AG04450 (cell line): Measurements from ENCODE around the gene CCBE1. TPM values are rescaled to one million over a fixed set of nuclear protein-coding genes. Genes with fewer than 3 reads are reported as not detected.

Source experiments
- CTCF ChIA-PET: fragments of 300-600, 350-600 bp; formaldehyde crosslinking; extraction: SDS; loops from one replicate; lab custom pipeline; 2022; ENCODE audit warnings: antibody characterized with exemption, inconsistent platforms; lab: Charles Lee
- POLR2A ChIA-PET: fragments of 350-600 bp; formaldehyde crosslinking; extraction: SDS; loops from one replicate; lab custom pipeline; 2021; ENCODE audit warnings: antibody characterized with exemption, inconsistent platforms; lab: Yijun Ruan, JAX
- DNase-seq: peaks from one replicate; pipeline ENCODE4 v3.0.0-alpha.2; 2011; ENCODE audit warnings: low read depth, low spot score
- H3K27ac ChIP-seq: one replicate; pipeline ENCODE4 v1.5.1; 2012; ENCODE audit warnings: low read depth, low read length, control low read depth
- H3K27me3 ChIP-seq: one replicate; pipeline ENCODE4 v1.6.0; 2012; ENCODE audit warnings: low read length; ENCODE audit not compliant: control insufficient read depth, insufficient read depth
- H3K4me3 ChIP-seq: 2 replicates; pipeline ENCODE4 v1.5.1; 2011; ENCODE audit warnings: mild to moderate bottlenecking, low read depth, low read length, control low read depth
- H3K9me3 ChIP-seq: 2 replicates; pipeline ENCODE4 v1.5.1; 2012; ENCODE audit warnings: low read length; ENCODE audit not compliant: control insufficient read depth, insufficient read depth
- CTCF ChIP-seq: IDR thresholded peaks from 2 replicates; pipeline ENCODE4 v1.5.1; 2011; ENCODE audit warnings: low read depth, low read length, control low read depth, inconsistent platforms
- polyA plus RNA-seq: library from polyadenylated mRNA; depleted of rRNA; stranded (reverse); fragments of >200 nt; gene quantifications from 2 replicates; pipeline ENCODE4 v1.2.3, GENCODE V29; 2011

CCBE1 gene
- polyA plus RNA-seq, 1 experiment, result 40.4 TPM

- no peak for DNase-seq
- POLR2A ChIA-PET, result interaction anchor here (1.1 kb wide), 1 partner anchor 27 kb away, joined by 3 read pairs; no protein-coding TSS in a partner anchor
- TF ChIP-seq CTCF, result no peak
Observed at GRCh38 chr18:59663096-59663495, 34.1 kb downstream of the CCBE1 start.

GRCh38 chr18:59661891-59662701 lies 35.1 kb downstream of the CCBE1 start:
- ChIA-PET POLR2A (interaction anchor here (1.1 kb wide), 1 partner anchor 28 kb away, joined by 3 read pairs; no protein-coding TSS in a partner anchor), CTCF (interaction anchor here (0.6 to 3.4 kb wide), 5 partner anchors 31 to 202 kb away, joined by 3 to 26 read pairs (median 6); partner anchors contain the start of gene CCBE1)
- Histone ChIP-seq H3K27ac (no peak overlapping the region), H3K4me3 (no peak overlapping the region), H3K9me3 (no peaks in the 10 kb centered on the region), H3K27me3 (no peaks in the 10 kb centered on the region)
- TF ChIP-seq CTCF, result no peak
- DNase-seq, result no peak

More at GRCh38 chr18:59663096-59663495, 34.1 kb downstream of the CCBE1 start:
- Histone ChIP-seq H3K9me3 (no peaks in the 10 kb centered on the region), H3K27ac (no peak overlapping the region), H3K4me3 (no peak overlapping the region), H3K27me3 (no peaks in the 10 kb centered on the region)
- CTCF ChIA-PET, result interaction anchor here (1.8 to 1.9 kb wide), 2 partner anchors 161 to 203 kb away, joined by 6 read pairs; no protein-coding TSS in a partner anchor

- Histone ChIP-seq H3K27ac (no peak overlapping the region), H3K9me3 (no peaks in the 10 kb centered on the region), H3K4me3 (no peak overlapping the region), H3K27me3 (no peaks in the 10 kb centered on the region)
- CTCF ChIA-PET, result interaction anchor here (0.6 to 3.4 kb wide), 6 partner anchors 30 to 385 kb away, joined by 3 to 26 read pairs (median 6); partner anchors contain the start of gene CCBE1
- no peak for TF ChIP-seq CTCF
- DNase-seq, result no peak
- POLR2A ChIA-PET, result interaction anchor here (0.6 to 1.2 kb wide), 3 partner anchors 12 to 240 kb away, joined by 3 to 4 read pairs (median 3); no protein-coding TSS in a partner anchor
Observed at GRCh38 chr18:59660786-59661743, 36.2 kb downstream of the CCBE1 start.

- Histone ChIP-seq H3K27ac (no peak overlapping the region), H3K9me3 (no peaks in the 10 kb centered on the region), H3K4me3 (no peak overlapping the region), H3K27me3 (no peaks in the 10 kb centered on the region)
- ChIA-PET CTCF (interaction anchor here (0.9 to 3.4 kb wide), 4 partner anchors 29 to 163 kb away, joined by 3 to 26 read pairs (median 6); partner anchors contain the start of gene CCBE1), POLR2A (interaction anchor here (0.7 to 1.2 kb wide), 2 partner anchors 11 to 12 kb away, joined by 3 to 4 read pairs; no protein-coding TSS in a partner anchor)
- TF ChIP-seq CTCF, result no peak
- no peak for DNase-seq
Observed at GRCh38 chr18:59660366-59660765, 36.9 kb downstream of the CCBE1 start.
